GM19193 (cell line): Measurements from ENCODE around the gene TAC1.

Experiments
- POLR2A ChIP-seq: IDR thresholded peaks from 4 replicates; pipeline ENCODE4 v1.6.1; 2011; ENCODE audit not compliant: insufficient read depth, insufficient read length; ENCODE audit errors: extremely low read depth

TAC1 gene, protein sequence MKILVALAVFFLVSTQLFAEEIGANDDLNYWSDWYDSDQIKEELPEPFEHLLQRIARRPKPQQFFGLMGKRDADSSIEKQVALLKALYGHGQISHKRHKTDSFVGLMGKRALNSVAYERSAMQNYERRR

DNA sequence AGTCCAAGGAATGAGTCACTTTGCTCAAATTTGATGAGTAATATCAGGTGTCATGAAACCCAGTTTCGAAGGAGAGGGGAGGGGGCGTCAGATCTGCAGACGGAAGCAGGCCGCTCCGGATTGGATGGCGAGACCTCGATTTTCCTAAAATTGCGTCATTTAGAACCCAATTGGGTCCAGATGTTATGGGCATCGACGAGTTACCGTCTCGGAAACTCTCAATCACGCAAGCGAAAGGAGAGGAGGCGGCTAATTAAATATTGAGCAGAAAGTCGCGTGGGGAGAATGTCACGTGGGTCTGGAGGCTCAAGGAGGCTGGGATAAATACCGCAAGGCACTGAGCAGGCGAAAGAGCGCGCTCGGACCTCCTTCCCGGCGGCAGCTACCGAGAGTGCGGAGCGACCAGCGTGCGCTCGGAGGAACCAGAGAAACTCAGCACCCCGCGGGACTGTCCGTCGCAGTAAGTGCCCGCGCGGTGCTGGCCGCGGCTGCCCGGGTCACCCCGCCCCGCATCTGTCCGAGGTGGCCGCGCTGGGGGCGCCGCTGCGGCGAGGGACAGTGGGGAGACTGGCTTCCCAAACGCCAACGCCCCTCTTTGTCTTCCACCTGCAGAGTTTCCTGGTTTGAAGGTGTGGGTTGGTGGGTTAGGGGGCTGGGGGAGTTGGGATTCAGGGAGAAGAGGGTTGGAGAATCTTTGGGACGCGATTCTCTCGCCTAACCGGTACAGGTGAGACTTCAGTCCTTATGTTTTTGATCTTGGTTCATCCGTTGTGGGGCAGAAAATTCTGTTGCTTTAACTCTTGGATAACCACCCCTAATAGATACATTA, at the start of gene TAC1:
Gene TAC1, plus strand, starts transcription at position 351 of the 829 bp plus-strand sequence. CDS start 527 bp downstream, outside the sequence.
- TF ChIP-seq POLR2A = no peak

DNA sequence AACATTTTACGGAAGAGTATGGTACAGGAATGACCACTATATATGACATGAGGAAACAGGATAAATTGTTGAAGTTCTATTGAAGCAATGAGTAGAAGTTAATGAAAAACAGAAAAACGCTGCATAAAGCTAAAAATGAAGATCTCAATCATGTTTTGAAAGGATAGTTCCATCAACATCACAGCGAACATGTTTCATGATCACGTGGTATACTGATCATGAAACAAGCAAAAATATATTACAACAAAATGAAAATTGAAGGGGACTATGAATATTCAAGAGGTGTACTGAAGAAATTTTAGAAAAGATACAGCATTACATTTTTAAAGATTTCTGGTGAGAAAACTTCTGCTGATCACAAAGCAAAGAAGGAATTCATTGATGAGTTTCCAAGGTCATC, 45.9 kb upstream of the TAC1 start:
- no peak for TF ChIP-seq POLR2A

GRCh38 chr7:97693586-97693985, 38.3 kb upstream of the TAC1 start:
- no peak for TF ChIP-seq POLR2A

- TF ChIP-seq POLR2A = no peak
Observed at GRCh38 chr7:97694355-97694754, 37.5 kb upstream of the TAC1 start.

DNA sequence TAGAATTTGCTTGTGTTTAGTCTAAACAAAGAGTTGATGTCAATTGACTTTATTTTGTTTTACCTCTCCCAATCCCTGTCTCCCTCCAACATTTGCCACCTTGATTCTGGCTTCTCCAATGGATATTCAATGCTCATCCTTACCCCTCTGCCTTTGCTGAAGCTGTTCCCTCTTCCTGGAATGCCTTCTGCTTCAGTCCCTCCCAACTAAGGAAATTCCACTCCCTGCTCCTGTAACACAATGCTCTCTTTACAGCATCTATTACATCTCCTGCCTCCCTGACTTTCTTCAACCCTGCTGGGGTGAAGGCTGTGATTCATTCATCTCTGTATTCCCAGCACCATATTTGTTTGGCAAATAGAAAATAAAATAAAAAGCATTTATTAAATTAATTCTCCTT, 34.5 kb upstream of the TAC1 start:
- TF ChIP-seq POLR2A = no peak

- TF ChIP-seq POLR2A = no peak
Observed at GRCh38 chr7:97722386-97722785, 9.5 kb upstream of the TAC1 start.

GRCh38 chr7:97732565-97733275, 834 bp downstream of the TAC1 start:
- TF ChIP-seq POLR2A = no peak

DNA sequence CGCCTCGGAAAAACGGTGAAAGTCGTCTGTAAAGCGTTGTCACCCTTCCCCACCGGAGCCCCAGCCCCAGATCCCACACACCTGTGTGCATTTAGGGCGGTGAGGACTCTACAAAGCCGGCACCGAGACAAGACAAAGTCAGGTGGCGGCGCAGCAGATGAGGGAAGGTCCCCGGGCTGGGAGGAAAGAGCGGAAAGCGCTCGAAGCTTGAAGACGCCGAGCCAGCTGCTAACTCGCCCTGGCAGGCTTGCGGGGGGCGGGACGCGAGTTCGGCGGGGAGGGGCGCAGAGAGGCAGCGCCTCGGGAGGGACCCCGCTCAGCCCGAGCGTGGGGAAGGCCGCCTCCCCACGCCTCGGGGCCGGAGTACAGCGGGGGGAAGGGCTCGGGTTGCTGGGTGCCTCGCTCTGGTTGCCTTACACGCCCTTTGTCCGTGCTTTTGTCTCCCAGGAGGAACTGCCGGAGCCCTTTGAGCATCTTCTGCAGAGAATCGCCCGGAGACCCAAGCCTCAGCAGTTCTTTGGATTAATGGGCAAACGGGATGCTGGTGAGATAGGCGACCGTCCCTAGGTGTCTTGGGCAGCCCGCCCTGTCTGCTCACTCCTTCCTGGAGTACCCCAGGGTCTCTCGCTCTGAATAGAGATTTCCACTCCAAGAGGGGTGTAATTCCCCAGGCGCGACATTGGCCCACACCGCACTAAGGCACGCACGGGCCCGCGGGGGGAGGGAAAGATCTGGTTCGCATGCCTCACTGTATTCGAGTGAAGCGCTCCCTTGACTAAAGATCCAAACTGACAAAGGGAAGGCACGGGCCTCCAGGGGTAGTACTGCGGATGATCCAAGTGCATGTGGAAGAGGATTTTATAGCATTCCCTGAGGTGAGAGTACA, 1.6 kb downstream of the TAC1 start:
- no peak for TF ChIP-seq POLR2A

DNA sequence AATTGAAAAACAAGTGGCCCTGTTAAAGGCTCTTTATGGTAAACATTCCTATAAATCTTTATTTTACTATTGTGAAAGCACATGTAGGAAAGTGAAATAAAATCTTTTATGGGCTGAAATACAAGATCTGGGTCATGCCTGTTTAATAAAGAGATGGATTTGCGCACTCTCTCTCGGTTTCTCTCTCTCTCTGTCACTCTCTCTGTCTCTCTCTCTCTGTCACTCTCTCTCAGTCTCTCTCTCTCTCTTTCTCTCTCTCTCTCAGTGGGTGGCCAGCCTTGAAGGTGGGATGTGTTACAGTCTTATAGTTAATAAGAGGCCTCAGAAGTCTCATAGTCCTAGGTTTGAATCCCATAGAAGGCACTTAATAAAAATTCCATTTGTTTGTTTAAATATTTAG, 2.4 kb downstream of the TAC1 start:
- no peak for TF ChIP-seq POLR2A

GRCh38 chr7:97735075-97735474, 3.2 kb downstream of the TAC1 start:
- no peak for TF ChIP-seq POLR2A

- no peak for TF ChIP-seq POLR2A
Observed at GRCh38 chr7:97748482-97748881, 16.6 kb downstream of the TAC1 start.

- no peak for TF ChIP-seq POLR2A
Observed at GRCh38 chr7:97751566-97751965, 19.7 kb downstream of the TAC1 start.

DNA sequence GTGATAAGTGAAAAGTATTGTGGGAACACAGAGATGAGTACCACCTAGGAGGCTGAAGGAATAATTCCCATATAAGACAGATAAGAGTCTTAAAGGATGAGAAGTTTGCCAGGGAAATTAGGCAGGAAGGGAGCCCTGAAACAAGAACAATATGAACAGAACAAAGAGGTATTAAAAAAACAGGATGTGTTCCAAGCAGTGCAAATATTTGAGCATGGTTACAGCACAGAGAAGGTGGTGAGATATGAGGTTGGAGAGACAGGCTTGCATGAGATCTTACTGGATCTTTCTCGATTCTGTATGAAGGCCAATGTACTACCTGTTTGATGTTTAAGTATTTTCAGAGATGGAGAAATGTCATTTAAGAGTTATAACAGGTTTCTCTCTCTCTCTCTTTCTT, 20.3 kb downstream of the TAC1 start:
- no peak for TF ChIP-seq POLR2A

- no peak for TF ChIP-seq POLR2A
Observed at GRCh38 chr7:97757824-97758223, 25.9 kb downstream of the TAC1 start.

DNA sequence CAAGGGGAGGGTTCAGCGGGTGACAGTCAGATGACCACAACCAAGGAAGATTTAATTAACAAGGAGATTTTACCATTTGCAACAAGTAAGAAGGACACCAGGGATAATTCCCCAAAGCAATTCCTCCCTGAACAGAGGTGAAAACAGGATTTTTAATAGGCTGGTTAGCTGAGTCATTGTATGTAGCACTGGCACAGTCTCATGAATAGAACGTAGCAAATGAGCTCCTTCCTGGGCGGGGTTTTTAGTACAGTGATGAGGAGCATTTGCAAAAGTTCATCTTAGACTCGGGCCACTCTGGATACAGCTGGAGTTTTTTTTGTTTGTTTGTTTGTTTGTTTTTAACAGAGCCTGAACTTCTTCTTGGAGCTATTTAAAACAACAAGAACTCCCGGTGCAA, 39.0 kb downstream of the TAC1 start:
- no peak for TF ChIP-seq POLR2A
